ENCODE measurements around the gene AXL.

DNA sequence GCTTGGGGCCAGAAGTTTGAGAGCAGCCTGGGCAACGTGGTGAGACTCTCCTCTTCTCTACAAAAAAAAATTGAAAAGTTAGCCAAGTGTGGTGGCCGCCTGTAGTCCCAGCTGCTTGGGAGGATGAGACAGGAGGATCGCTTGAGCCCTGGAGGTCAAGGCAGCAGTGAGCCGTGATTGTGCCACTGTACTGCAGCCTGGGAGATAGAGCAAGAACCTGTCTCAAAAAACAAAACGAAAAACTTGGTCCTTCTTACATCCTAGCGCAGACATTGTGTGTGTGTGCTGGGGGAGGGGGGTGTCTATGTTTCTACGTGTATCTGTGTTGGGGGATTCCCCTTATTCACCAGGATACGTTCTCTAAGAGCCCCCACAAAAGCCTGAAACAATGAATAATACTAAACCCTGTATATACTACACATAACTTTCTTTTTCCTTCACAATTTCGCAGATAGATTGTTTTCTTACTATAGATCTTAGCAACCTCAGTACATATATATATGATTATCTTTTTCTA is 7.9 kb downstream of the AXL start:
- TF ChIP-seq CTCF (conservative IDR thresholded peaks at IDR 0.05) (no peak), EZH2 (IDR thresholded peaks at IDR 0.05; ENCODE audit: low read depth) (no peak)
